ENCODE measurements around the gene AGPAT4.

Gene AGPAT4

GRCh38 chr6:161153725-161154124 lies 120.1 kb downstream of the AGPAT4 start:
- no peak for DNase-seq
- in situ Hi-C loops (cut with MboI; ENCODE audit: low pct_unique_long_range_greater_than_20kb, low sequenced_read_pairs) = no loop called here

- in situ Hi-C loops (cut with MboI; ENCODE audit: low pct_unique_long_range_greater_than_20kb, low sequenced_read_pairs) = no loop called here
- DNase-seq = peak; percentile 9
Measured at GRCh38 chr6:161152907-161153662, 120.8 kb downstream of the AGPAT4 start.

GRCh38 chr6:161152527-161152862 lies 121.4 kb downstream of the AGPAT4 start:
- in situ Hi-C loops (cut with MboI; ENCODE audit: low pct_unique_long_range_greater_than_20kb, low sequenced_read_pairs) = no loop called here
- DNase-seq = no peak

- no peak for DNase-seq
- in situ Hi-C loops (cut with MboI; ENCODE audit: low pct_unique_long_range_greater_than_20kb, low sequenced_read_pairs) = no loop called here
Measured at GRCh38 chr6:161151660-161152526, 122.0 kb downstream of the AGPAT4 start.

GRCh38 chr6:161151059-161151645 lies 122.7 kb downstream of the AGPAT4 start:
- no peak for DNase-seq
- in situ Hi-C loops (cut with MboI; ENCODE audit: low pct_unique_long_range_greater_than_20kb, low sequenced_read_pairs) = no loop called here

GRCh38 chr6:161150566-161150965 lies 123.3 kb downstream of the AGPAT4 start:
- in situ Hi-C loops (cut with MboI; ENCODE audit: low pct_unique_long_range_greater_than_20kb, low sequenced_read_pairs) = no loop called here
- no peak for DNase-seq

- DNase-seq = no peak
- in situ Hi-C loops (cut with MboI; ENCODE audit: low pct_unique_long_range_greater_than_20kb, low sequenced_read_pairs) = no loop called here
Measured at GRCh38 chr6:161150136-161150535, 123.7 kb downstream of the AGPAT4 start.

- no peak for DNase-seq
- in situ Hi-C loops (cut with MboI; ENCODE audit: low pct_unique_long_range_greater_than_20kb, low sequenced_read_pairs) = loop anchor here (25.0 kb wide), 1 partner anchor 218 kb away; no protein-coding TSS in a partner anchor
Measured at GRCh38 chr6:161143663-161144430, 130.0 kb downstream of the AGPAT4 start.

- DNase-seq = no peak
- in situ Hi-C loops (cut with MboI; ENCODE audit: low pct_unique_long_range_greater_than_20kb, low sequenced_read_pairs) = loop anchor here (25.0 kb wide), 1 partner anchor 219 kb away; no protein-coding TSS in a partner anchor
Measured at GRCh38 chr6:161142957-161143296, 130.9 kb downstream of the AGPAT4 start.

GRCh38 chr6:161141173-161141572 lies 132.7 kb downstream of the AGPAT4 start:
- in situ Hi-C loops (cut with MboI; ENCODE audit: low pct_unique_long_range_greater_than_20kb, low sequenced_read_pairs) = loop anchor here (25.0 kb wide), 1 partner anchor 221 kb away; no protein-coding TSS in a partner anchor
- DNase-seq = no peak

GRCh38 chr6:161140554-161140875 lies 133.3 kb downstream of the AGPAT4 start:
- in situ Hi-C loops (cut with MboI; ENCODE audit: low pct_unique_long_range_greater_than_20kb, low sequenced_read_pairs) = loop anchor here (25.0 kb wide), 1 partner anchor 222 kb away; no protein-coding TSS in a partner anchor
- DNase-seq = no peak

- no peak for DNase-seq
- in situ Hi-C loops (cut with MboI; ENCODE audit: low pct_unique_long_range_greater_than_20kb, low sequenced_read_pairs) = loop anchor here (25.0 kb wide), 1 partner anchor 222 kb away; no protein-coding TSS in a partner anchor
Measured at GRCh38 chr6:161139766-161140553, 133.9 kb downstream of the AGPAT4 start.

GRCh38 chr6:161139304-161139765 lies 134.5 kb downstream of the AGPAT4 start:
- in situ Hi-C loops (cut with MboI; ENCODE audit: low pct_unique_long_range_greater_than_20kb, low sequenced_read_pairs) = loop anchor here (25.0 kb wide), 1 partner anchor 223 kb away; no protein-coding TSS in a partner anchor

GRCh38 chr6:161138543-161139303 lies 135.1 kb downstream of the AGPAT4 start:
- in situ Hi-C loops (cut with MboI; ENCODE audit: low pct_unique_long_range_greater_than_20kb, low sequenced_read_pairs) = loop anchor here (25.0 kb wide), 1 partner anchor 224 kb away; no protein-coding TSS in a partner anchor
- DNase-seq = no peak

More at GRCh38 chr6:161139304-161139765, 134.5 kb downstream of the AGPAT4 start:
- no peak for DNase-seq

GRCh38 chr6:161137839-161138542 lies 135.9 kb downstream of the AGPAT4 start:
- no peak for DNase-seq
- in situ Hi-C loops (cut with MboI; ENCODE audit: low pct_unique_long_range_greater_than_20kb, low sequenced_read_pairs) = loop anchor here (25.0 kb wide), 1 partner anchor 224 kb away; no protein-coding TSS in a partner anchor

GRCh38 chr6:161137320-161137719 lies 136.5 kb downstream of the AGPAT4 start:
- in situ Hi-C loops (cut with MboI; ENCODE audit: low pct_unique_long_range_greater_than_20kb, low sequenced_read_pairs) = loop anchor here (25.0 kb wide), 1 partner anchor 225 kb away; no protein-coding TSS in a partner anchor
- DNase-seq = no peak

GRCh38 chr6:161136655-161137054 lies 137.2 kb downstream of the AGPAT4 start:
- no peak for DNase-seq
- in situ Hi-C loops (cut with MboI; ENCODE audit: low pct_unique_long_range_greater_than_20kb, low sequenced_read_pairs) = loop anchor here (25.0 kb wide), 1 partner anchor 226 kb away; no protein-coding TSS in a partner anchor

Measured in KBM-7 (cell line).